HCT116 (cell line): ENCODE measurements around the gene TMPRSS13. TPM values are rescaled to one million over a fixed set of nuclear protein-coding genes. Genes with fewer than 3 reads are reported as not detected.

ENCODE experiments used
- ATAC-seq: fragments of 200-7000 bp; cut with Tn5 transposase; 2 replicates; pipeline ENCODE4 v1.9.1; 2020; ENCODE audit warnings: mild to moderate bottlenecking, moderate library complexity
- BruUV-seq: library from RNA; stranded (reverse); fragments of 400-500 nt; replicated peaks from 2 replicates; lab custom pipeline; 2021; lab: Mats Ljungman, UMichigan
- CTCF ChIA-PET: fragments of 300-600 bp; sonication (Branson Sonifier 250); formaldehyde crosslinking; loops from one replicate; lab custom pipeline; 2021; ENCODE audit warnings: antibody characterized with exemption; lab: Charles Lee
- POLR2A ChIA-PET: fragments of 300-600, 350-600 bp; sonication (Branson Sonifier 250); formaldehyde crosslinking; loops from one replicate; lab custom pipeline; 2021; ENCODE audit warnings: antibody characterized with exemption; lab: Charles Lee
- RAD21 ChIA-PET, 2 experiments: fragments of 300-600 bp; sonication (Branson Sonifier 250); formaldehyde crosslinking; loops; one replicate each; lab custom pipeline; 2023; ENCODE audit warnings: low total read pairs in 2 of 2; ENCODE audit not compliant: uncharacterized antibody in 2 of 2, unreplicated experiment in 2 of 2, low non-redundant PET in 1 of 2; lab: Charles Lee
- DNase-seq: peaks from one replicate; pipeline ENCODE4 v3.0.0-alpha.2; 2010; ENCODE audit warnings: low read depth, low spot score
- H2AFZ ChIP-seq: fragments of 200-600 bp; shearing (Covaris generic), sonication (generic); 2 replicates; pipeline ENCODE4 v1.6.1; 2017; ENCODE audit warnings: low read depth, mixed run types, mixed read lengths, antibody characterized with exemption, low read length; ENCODE audit not compliant: poor library complexity, severe bottlenecking
- H3K27ac ChIP-seq: 2 replicates; pipeline ENCODE4 v1.5.1; 2012; ENCODE audit warnings: low read depth, low read length
- H3K27me3 ChIP-seq: fragments of 200-600 bp; sonication (generic); 2 replicates; pipeline ENCODE4 v1.6.1; 2016; ENCODE audit warnings: mixed run types, low read length, mixed read lengths; ENCODE audit not compliant: insufficient read depth
- H3K36me3 ChIP-seq, 2 experiments: fragments of 200-500 bp in 1 of 2; fragments of 200-600 bp in 1 of 2; sonication (Bioruptor generic) in 1 of 2; sonication (generic) in 1 of 2; 2 replicates each; pipeline versions ENCODE4 v1.5.1 to v1.6.1; 2014 to 2016; ENCODE audit warnings: low read length in 2 of 2, inconsistent platforms in 1 of 2, mixed read lengths in 1 of 2, mixed run types in 1 of 2; ENCODE audit not compliant: insufficient read depth in 2 of 2, control insufficient read depth in 1 of 2
- H3K4me1 ChIP-seq, 2 experiments: fragments of 200-600 bp in 1 of 2; sonication (generic) in 1 of 2; 2 replicates each; pipeline versions ENCODE4 v1.5.1 to v1.6.1; 2012 to 2017; ENCODE audit warnings: low read length in 2 of 2, inconsistent platforms in 1 of 2, mild to moderate bottlenecking in 1 of 2, mixed read lengths in 1 of 2, mixed run types in 1 of 2, moderate library complexity in 1 of 2; ENCODE audit not compliant: insufficient read depth in 2 of 2, control insufficient read depth in 1 of 2
- H3K4me2 ChIP-seq: fragments of 200-600 bp; sonication (generic); 2 replicates; pipeline ENCODE4 v1.6.1; 2017; ENCODE audit warnings: mixed run types, low read length, mixed read lengths
- H3K4me3 ChIP-seq, 2 experiments: fragments of 200-600 bp in 1 of 2; sonication (generic) in 1 of 2; replicated peaks in 1 of 2; 2 replicates each; pipeline ENCODE4 v1.5.1; 2011 to 2016; ENCODE audit warnings: low read length in 2 of 2, control low read depth in 1 of 2, low read depth in 1 of 2, mild to moderate bottlenecking in 1 of 2, mixed read lengths in 1 of 2, mixed run types in 1 of 2
- H3K79me2 ChIP-seq: fragments of 200-600 bp; sonication (generic); 2 replicates; pipeline ENCODE4 v1.6.1; 2017; ENCODE audit warnings: mild to moderate bottlenecking, mixed run types, low read length, moderate library complexity, mixed read lengths; ENCODE audit not compliant: insufficient read depth
- H3K9ac ChIP-seq: fragments of 200-600 bp; sonication (generic); 2 replicates; pipeline ENCODE4 v1.6.1; 2016; ENCODE audit warnings: low read length, mixed read lengths
- H3K9me2 ChIP-seq: fragments of 200-600 bp; sonication (generic), shearing (Covaris generic); 2 replicates; pipeline ENCODE4 v1.6.1; 2017; ENCODE audit warnings: mixed run types, mild to moderate bottlenecking, moderate library complexity; ENCODE audit not compliant: insufficient read depth
- H3K9me3 ChIP-seq, 2 experiments: fragments of 200-500 bp in 1 of 2; fragments of 200-600 bp in 1 of 2; sonication (Bioruptor generic) in 1 of 2; sonication (generic) in 1 of 2; 2 replicates each; pipeline ENCODE4 v1.6.1; 2014 to 2017; ENCODE audit warnings: low read length in 2 of 2, mixed read lengths in 2 of 2, inconsistent platforms in 1 of 2, low read depth in 1 of 2, mild to moderate bottlenecking in 1 of 2, mixed run types in 1 of 2, moderate library complexity in 1 of 2; ENCODE audit not compliant: control insufficient read depth in 1 of 2, insufficient read depth in 1 of 2
- H4K20me1 ChIP-seq: fragments of 200-600 bp; sonication (generic), shearing (Covaris generic); 2 replicates; pipeline ENCODE4 v1.6.1; 2017; ENCODE audit warnings: mixed run types, mild to moderate bottlenecking, moderate library complexity; ENCODE audit not compliant: insufficient read depth
- ATF3 ChIP-seq: IDR thresholded peaks from 2 replicates; pipeline ENCODE4 v1.6.1; 2012
- CBX3 ChIP-seq: IDR thresholded peaks from 2 replicates; pipeline ENCODE4 v1.6.1; 2012; ENCODE audit warnings: low read depth
- CTCF ChIP-seq, 3 experiments: fragments of 200-600 bp in 1 of 3; sonication (generic) in 1 of 3; IDR thresholded peaks in 2 of 3; conservative IDR thresholded peaks in 1 of 3; 2 replicates each; pipeline ENCODE4 v1.5.1; 2012 to 2017; ENCODE audit warnings: low read depth in 2 of 3, low read length in 2 of 3, antibody characterized with exemption in 1 of 3, borderline replicate concordance in 1 of 3, control low read depth in 1 of 3, mild to moderate bottlenecking in 1 of 3, mixed read lengths in 1 of 3, mixed run types in 1 of 3, moderate library complexity in 1 of 3; ENCODE audit not compliant: insufficient read depth in 1 of 3
- EGR1 ChIP-seq: IDR thresholded peaks from 2 replicates; pipeline ENCODE4 v1.6.1; 2012; ENCODE audit warnings: low read depth
- ELF1 ChIP-seq: IDR thresholded peaks from 2 replicates; pipeline ENCODE4 v1.6.1; 2012; ENCODE audit warnings: low read depth, borderline replicate concordance
- EZH2 ChIP-seq: fragments of 200-600 bp; sonication (generic); IDR thresholded peaks from 2 replicates; pipeline ENCODE4 v1.6.1; 2017; ENCODE audit warnings: antibody characterized with exemption, mixed run types
- EZH2phosphoT487 ChIP-seq: fragments of 200-600 bp; IDR thresholded peaks from 2 replicates; pipeline ENCODE4 v1.6.1; 2018; ENCODE audit warnings: antibody characterized with exemption, borderline replicate concordance
- FOSL1 ChIP-seq: IDR thresholded peaks from 2 replicates; pipeline ENCODE4 v1.6.1; 2012; ENCODE audit warnings: low read depth
- JUND ChIP-seq: IDR thresholded peaks from 2 replicates; pipeline ENCODE4 v1.6.1; 2012
- MAX ChIP-seq: IDR thresholded peaks from 2 replicates; pipeline ENCODE4 v1.6.1; 2012
- POLR2A ChIP-seq: IDR thresholded peaks from 2 replicates; pipeline ENCODE4 v1.7.0; 2011; ENCODE audit warnings: borderline replicate concordance; ENCODE audit not compliant: insufficient read depth, insufficient read length; ENCODE audit errors: extremely low read depth
- POLR2AphosphoS5 ChIP-seq: IDR thresholded peaks from 2 replicates; pipeline ENCODE4 v1.6.1; 2011; ENCODE audit warnings: mild to moderate bottlenecking, low read depth, low read length, moderate library complexity
- RAD21 ChIP-seq: IDR thresholded peaks from 2 replicates; pipeline ENCODE4 v1.6.1; 2012; ENCODE audit warnings: low read depth, mild to moderate bottlenecking
- SIN3A ChIP-seq: IDR thresholded peaks from 2 replicates; pipeline ENCODE4 v1.6.1; 2012; ENCODE audit warnings: low read depth
- SP1 ChIP-seq: IDR thresholded peaks from 2 replicates; pipeline ENCODE4 v1.6.1; 2012; ENCODE audit warnings: low read depth
- SRF ChIP-seq: IDR thresholded peaks from 2 replicates; pipeline ENCODE4 v1.6.1; 2012; ENCODE audit warnings: low read depth
- TCF7L2 ChIP-seq: IDR thresholded peaks from 2 replicates; pipeline ENCODE4 v1.7.0; 2011; ENCODE audit warnings: borderline replicate concordance, inconsistent platforms; ENCODE audit not compliant: insufficient read depth, insufficient read length; ENCODE audit errors: extremely low read depth
- YY1 ChIP-seq: IDR thresholded peaks from 2 replicates; pipeline ENCODE4 v1.6.1; 2011; ENCODE audit warnings: low read length, low read depth, moderate library complexity, mild to moderate bottlenecking; ENCODE audit not compliant: insufficient replicate concordance; ENCODE audit errors: extremely low read depth
- ZBTB33 ChIP-seq: IDR thresholded peaks from 2 replicates; pipeline ENCODE4 v1.6.1; 2011; ENCODE audit warnings: mild to moderate bottlenecking, low read length, moderate library complexity; ENCODE audit not compliant: insufficient replicate concordance; ENCODE audit errors: extremely low read depth
- ZFX ChIP-seq: fragments of 450-650 bp; IDR thresholded peaks from 2 replicates; pipeline ENCODE4 v1.6.1; 2017
- intact Hi-C: fragments of 100-400 bp; cut with micrococcal nuclease; formaldehyde crosslinking; loops from 2 replicates; pipeline ENCODE4 v1.10.0; 2022
- total RNA-seq: library from RNA; stranded (reverse); gene quantifications from one replicate; pipeline ENCODE4 v1.2.1, GENCODE V29; 2021; ENCODE audit not compliant: unreplicated experiment

TMPRSS13 gene
- total RNA-seq, 1 experiment from 2014 or later = 0.52 TPM

DNA sequence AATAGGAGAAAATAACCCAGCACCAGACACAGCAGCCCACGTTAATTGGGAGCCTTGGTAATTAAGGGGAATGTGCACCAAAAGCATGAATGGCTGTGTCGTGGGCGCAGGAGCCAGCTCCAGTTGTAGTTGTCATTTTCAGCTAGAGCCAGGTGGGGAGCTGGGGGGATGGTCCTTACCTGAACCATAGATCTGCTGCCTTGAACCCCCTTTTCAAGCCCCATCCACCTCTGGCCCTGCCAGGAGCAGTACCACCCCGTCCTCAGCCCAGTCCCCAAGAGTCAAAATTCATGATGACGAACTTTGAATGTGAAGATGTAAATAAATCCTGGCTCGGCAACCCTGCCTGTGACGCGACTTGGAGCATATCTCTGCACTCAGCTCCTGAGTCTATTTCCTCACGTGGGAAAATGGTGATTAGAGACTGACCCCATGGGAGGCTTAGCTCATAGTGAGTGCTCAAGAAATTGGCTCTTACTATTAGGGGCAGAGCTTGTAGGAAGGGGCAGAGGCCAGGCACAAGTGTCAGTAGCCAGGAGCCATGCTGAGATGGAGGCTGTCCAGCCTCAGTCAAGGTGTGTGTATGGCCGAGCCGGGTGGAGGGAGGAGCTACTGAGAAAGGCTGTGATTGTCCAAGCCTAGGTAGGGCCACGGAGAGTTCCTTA, 52.0 kb downstream of the TMPRSS13 start:
- H3K36me3 ChIP-seq = no peaks in the 10 kb centered on the region
- H3K4me2 ChIP-seq = peak overlapping the region; percentile 79
- ChIA-PET POLR2A (interaction anchor here (1.5 kb wide), 1 partner anchor 30 kb away, joined by 7 read pairs; no protein-coding TSS in a partner anchor), CTCF (interaction anchor here (1.6 kb wide), 1 partner anchor 27 kb away, joined by 5 read pairs; no protein-coding TSS in a partner anchor), RAD21 (no interaction called here)
- no TSS peak for BruUV-seq
- H3K9ac ChIP-seq = no peak overlapping the region
- intact Hi-C loops = no loop called here
- peak overlapping the region; percentile 69 for H2AFZ ChIP-seq
- no peak overlapping the region for H3K27ac ChIP-seq
- DNase-seq (no peak), ATAC-seq (peak; percentile 70)
- peaks cover 0 to 8% of the 10 kb centered on the region in 2 experiments; a peak in 3 of 4 replicates for H3K4me1 ChIP-seq
- no peaks in the 10 kb centered on the region for H3K79me2 ChIP-seq
- H3K9me2 ChIP-seq = no peaks in the 10 kb centered on the region
- H4K20me1 ChIP-seq = no peaks in the 10 kb centered on the region
- no peaks in the 10 kb centered on the region for H3K9me3 ChIP-seq
- H3K27me3 ChIP-seq = peaks cover 59% of the 10 kb centered on the region; the same call in 1 of the 2 replicates
- peak overlapping the region; percentile 33 to 55 for H3K4me3 ChIP-seq
- TF ChIP-seq CBX3 (no peak), EZH2 (no peak), JUND (no peak), EGR1 (no peak), CTCF (IDR thresholded peaks at IDR 0.05 in 2 of 3, conservative IDR thresholded peaks at IDR 0.05 in 1 of 3; ENCODE audit: borderline replicate concordance in 1 of 3, insufficient read depth in 1 of 3, low read depth in 2 of 3, low read length in 2 of 3) (no peak), SP1 (no peak), YY1 (no peak), ELF1 (no peak), EZH2phosphoT487 (no peak), POLR2AphosphoS5 (no peak), RAD21 (no peak), ZBTB33 (no peak), POLR2A (no peak), ZFX (no peak), SRF (no peak), FOSL1 (no peak), SIN3A (no peak), MAX (no peak), ATF3 (no peak), TCF7L2 (no peak)
